CD4-positive, alpha-beta memory T cell (primary cell): Measurements from ENCODE around the gene CPNE2. TPM values are rescaled to one million over a fixed set of nuclear protein-coding genes. Genes with fewer than 3 reads are reported as not detected.

Experiments used
- CTCF ChIA-PET: fragments of 350-600 bp; sonication (Branson Sonifier 250); formaldehyde crosslinking; loops from one replicate; lab custom pipeline; 2021; ENCODE audit warnings: inconsistent platforms; ENCODE audit not compliant: partially characterized antibody; lab: Charles Lee
- POLR2A ChIA-PET: fragments of 350-600 bp; sonication (Branson Sonifier 250); formaldehyde crosslinking; loops from one replicate; lab custom pipeline; 2021; ENCODE audit not compliant: partially characterized antibody; lab: Charles Lee
- DNase-seq, 5 donors: peaks; one replicate each; pipeline versions ENCODE4 v3.0.0 to v3.0.0-alpha.2; 2020 to 2022; ENCODE audit warnings: mixed read lengths in 1 of 5
- H3K27ac ChIP-seq: one replicate; pipeline ENCODE4 v1.7.0; 2013; ENCODE audit warnings: low read depth, low read length
- H3K27me3 ChIP-seq: 2 replicates; pipeline ENCODE4 v1.7.0; 2013; ENCODE audit warnings: mild to moderate bottlenecking, low read length, moderate library complexity; ENCODE audit not compliant: insufficient read depth
- H3K36me3 ChIP-seq: 2 replicates; pipeline ENCODE4 v1.7.0; 2013; ENCODE audit warnings: mild to moderate bottlenecking, low read length, moderate library complexity; ENCODE audit not compliant: insufficient read depth
- H3K4me1 ChIP-seq: 2 replicates; pipeline ENCODE4 v1.7.0; 2013; ENCODE audit warnings: mild to moderate bottlenecking, low read length, moderate library complexity; ENCODE audit not compliant: insufficient read depth
- H3K4me3 ChIP-seq, 2 donors: one replicate each; pipeline ENCODE4 v1.7.0; 2013; ENCODE audit warnings: low read length in 2 of 2, mild to moderate bottlenecking in 1 of 2
- H3K9me3 ChIP-seq, 2 donors: one replicate each; pipeline ENCODE4 v1.7.0; 2013; ENCODE audit warnings: low read length in 2 of 2, control low read depth in 1 of 2; ENCODE audit not compliant: control insufficient read depth in 1 of 2
- H3K27ac Mint-ChIP-seq, 7 donors: one replicate each; pipeline ENCODE4 v1.8.0; 2020 to 2021; ENCODE audit warnings: mixed read lengths in 7 of 7, mild to moderate bottlenecking in 6 of 7, inconsistent platforms in 3 of 7, moderate library complexity in 3 of 7
- H3K27me3 Mint-ChIP-seq, 2 donors: one replicate each; pipeline ENCODE4 v1.8.0; 2020 to 2021; ENCODE audit warnings: mixed read lengths in 2 of 2
- H3K36me3 Mint-ChIP-seq, 2 donors: one replicate each; pipeline ENCODE4 v1.8.0; 2020 to 2021; ENCODE audit warnings: mixed read lengths in 2 of 2, inconsistent platforms in 1 of 2, mild to moderate bottlenecking in 1 of 2
- H3K4me1 Mint-ChIP-seq, 4 donors: one replicate each; pipeline ENCODE4 v1.8.0; 2020 to 2021; ENCODE audit warnings: mixed read lengths in 4 of 4, mild to moderate bottlenecking in 1 of 4
- H3K4me3 Mint-ChIP-seq, 8 donors: one replicate each; pipeline ENCODE4 v1.8.0; 2020 to 2021; ENCODE audit warnings: mixed read lengths in 8 of 8, mild to moderate bottlenecking in 7 of 8, moderate library complexity in 6 of 8, inconsistent platforms in 3 of 8
- H3K9me3 Mint-ChIP-seq, 8 donors: one replicate each; pipeline ENCODE4 v1.8.0; 2020 to 2021; ENCODE audit warnings: mixed read lengths in 8 of 8, mild to moderate bottlenecking in 5 of 8, inconsistent platforms in 3 of 8, moderate library complexity in 1 of 8
- intact Hi-C: fragments of 100-400 bp; cut with micrococcal nuclease; formaldehyde crosslinking; loops from one replicate; pipeline ENCODE4 v1.15.1; 2023
- polyA plus RNA-seq, 2 donors: library from polyadenylated mRNA; unstranded; fragments of 300-500 nt; fragmentation: Illumina TruSeq; gene quantifications; one replicate each; pipeline ENCODE4 v1.2.3, GENCODE V29; 2021
- total RNA-seq, 2 experiments: library from RNA; stranded (reverse); gene quantifications; one replicate each; pipeline ENCODE4 v1.2.3, GENCODE V29; 2021

CPNE2 gene
- total and polyA plus RNA-seq, 4 experiments from 2014 or later: 3.8 to 6.8 (median 5.4) TPM

GRCh38 chr16:57102888-57103851 is 10.8 kb downstream of the CPNE2 start:
- intact Hi-C loops: no loop called here
- Mint-ChIP-seq H3K4me1 (peaks cover 18 to 29% (median 19%) of the 10 kb centered on the region in 4 donors), H3K27me3 (no peaks in the 10 kb centered on the region), H3K9me3 (no peaks in the 10 kb centered on the region), H3K27ac (no peak overlapping the region), H3K36me3 (no peaks in the 10 kb centered on the region), H3K4me3 (no peak overlapping the region)
- H3K4me1 ChIP-seq: peaks cover 18% of the 10 kb centered on the region
- H3K9me3 ChIP-seq: no peaks in the 10 kb centered on the region
- POLR2A ChIA-PET: no interaction called here
- no peak overlapping the region for H3K4me3 ChIP-seq
- H3K27me3 ChIP-seq: no peaks in the 10 kb centered on the region
- no peak for DNase-seq
- no peak overlapping the region for H3K27ac ChIP-seq
- H3K36me3 ChIP-seq: no peaks in the 10 kb centered on the region
- CTCF ChIA-PET: interaction anchor here (0.6 to 4.4 kb wide), 3 partner anchors 10 to 42 kb away, joined by 3 to 18 read pairs (median 3); partner anchors contain the start of gene CPNE2

- H3K9me3 Mint-ChIP-seq: no peaks in the 10 kb centered on the region
- H3K27me3 Mint-ChIP-seq: no peaks in the 10 kb centered on the region
These were observed 12.3 kb downstream of the CPNE2 start for GRCh38 chr16:57104706-57105105.

DNA sequence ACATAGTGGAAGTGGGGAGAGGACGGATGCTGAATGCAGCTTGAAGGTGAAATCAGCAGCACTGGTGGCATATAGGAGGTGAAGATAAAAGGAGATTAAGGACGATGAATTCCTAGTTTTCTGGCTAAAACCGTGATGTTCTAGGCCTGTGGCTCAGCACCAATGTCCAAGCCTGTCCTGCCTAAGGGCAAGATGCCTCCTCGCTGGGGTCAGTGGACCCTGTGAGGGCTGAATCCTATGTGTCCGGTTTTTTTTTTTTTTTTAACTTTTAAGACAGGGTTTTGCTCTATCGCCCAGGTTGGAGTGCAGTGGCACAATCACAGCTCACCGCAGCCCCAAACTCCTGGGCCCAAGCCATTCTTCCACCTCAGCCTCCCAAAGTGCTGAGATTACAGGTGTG is 12.8 kb downstream of the CPNE2 start:
- Mint-ChIP-seq H3K36me3 (no peaks in the 10 kb centered on the region), H3K27me3 (no peaks in the 10 kb centered on the region), H3K27ac (peak overlapping the region in 4 of 7 donors; percentile 6 to 80 (median 74)), H3K4me1 (peaks cover 15 to 25% (median 19%) of the 10 kb centered on the region in 4 donors), H3K9me3 (no peaks in the 10 kb centered on the region), H3K4me3 (peak overlapping the region in 1 of 8 donors; percentile 11)
- Histone ChIP-seq H3K4me3 (no peak overlapping the region), H3K27ac (no peak overlapping the region), H3K36me3 (no peaks in the 10 kb centered on the region), H3K4me1 (peaks cover 18% of the 10 kb centered on the region), H3K9me3 (no peaks in the 10 kb centered on the region), H3K27me3 (no peaks in the 10 kb centered on the region)
- intact Hi-C loops: no loop called here
- ChIA-PET POLR2A (interaction anchor here (0.6 to 0.9 kb wide), 2 partner anchors 9 to 28 kb away, joined by 3 read pairs; no protein-coding TSS in a partner anchor), CTCF (no interaction called here)
- no peak for DNase-seq

More at GRCh38 chr16:57104706-57105105, 12.3 kb downstream of the CPNE2 start:
- Mint-ChIP-seq H3K36me3 (no peaks in the 10 kb centered on the region), H3K4me1 (peaks cover 18 to 29% (median 20%) of the 10 kb centered on the region in 4 donors), H3K27ac (peak overlapping the region in 6 of 7 donors; percentile 6 to 80 (median 56)), H3K4me3 (peak overlapping the region in 1 of 8 donors; percentile 23)
- POLR2A ChIA-PET: interaction anchor here (0.9 kb wide), 1 partner anchor 9 kb away, joined by 3 read pairs; no protein-coding TSS in a partner anchor
- H3K27ac ChIP-seq: no peak overlapping the region
- no peak overlapping the region for H3K4me3 ChIP-seq
- H3K27me3 ChIP-seq: no peaks in the 10 kb centered on the region
- DNase-seq: no peak
- CTCF ChIA-PET: interaction anchor here (4.4 kb wide), 1 partner anchor 12 kb away, joined by 18 read pairs; the partner anchor contains the start of gene CPNE2
- peaks cover 18% of the 10 kb centered on the region for H3K4me1 ChIP-seq
- H3K36me3 ChIP-seq: no peaks in the 10 kb centered on the region
- no peaks in the 10 kb centered on the region for H3K9me3 ChIP-seq
- intact Hi-C loops: no loop called here

- Histone ChIP-seq H3K36me3 (no peaks in the 10 kb centered on the region), H3K4me1 (peaks cover 18% of the 10 kb centered on the region), H3K9me3 (no peaks in the 10 kb centered on the region), H3K27me3 (no peaks in the 10 kb centered on the region), H3K27ac (no peak overlapping the region), H3K4me3 (no peak overlapping the region)
- ChIA-PET CTCF (interaction anchor here (1.1 to 1.4 kb wide), 2 partner anchors 13 to 23 kb away, joined by 3 to 4 read pairs; no protein-coding TSS in a partner anchor), POLR2A (no interaction called here)
- Mint-ChIP-seq H3K27me3 (no peaks in the 10 kb centered on the region), H3K4me3 (no peak overlapping the region), H3K9me3 (no peaks in the 10 kb centered on the region), H3K4me1 (peaks cover 11 to 18% (median 15%) of the 10 kb centered on the region in 4 donors), H3K27ac (peak overlapping the region in 2 of 7 donors; percentile 26 to 78), H3K36me3 (no peaks in the 10 kb centered on the region)
- intact Hi-C loops: no loop called here
- no peak for DNase-seq
These were observed 14.4 kb downstream of the CPNE2 start for GRCh38 chr16:57106767-57107166.

DNA sequence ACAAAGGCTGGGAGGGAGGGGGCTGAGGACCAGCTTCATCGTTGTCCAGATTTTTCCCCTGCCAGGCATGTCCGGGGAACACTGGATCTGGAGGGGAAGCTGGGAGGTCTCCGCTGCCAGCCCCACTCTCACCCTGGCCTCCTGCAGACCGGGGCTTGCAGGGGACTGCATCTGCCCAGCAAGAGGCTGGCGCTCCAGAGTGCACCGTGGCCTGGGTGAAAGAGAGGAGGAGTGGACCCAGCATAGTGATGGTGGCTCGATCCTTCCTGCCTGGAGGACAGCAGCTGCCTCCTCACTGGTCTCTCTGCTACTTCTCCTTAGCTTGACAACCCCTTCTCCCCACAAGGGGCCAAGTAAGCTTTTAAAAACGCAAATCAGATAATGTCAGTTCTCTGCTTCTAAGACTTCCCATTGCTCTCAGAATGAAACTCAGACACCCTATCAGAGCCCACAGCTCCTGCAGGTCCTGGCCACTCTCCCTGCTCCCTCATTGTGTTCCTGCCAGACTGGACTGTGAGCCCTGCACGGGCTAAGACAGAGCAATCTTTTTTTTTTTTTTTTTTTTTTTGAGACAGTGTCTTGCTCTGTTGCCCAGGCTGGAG is 15.0 kb downstream of the CPNE2 start:
- Histone ChIP-seq H3K9me3 (no peaks in the 10 kb centered on the region), H3K36me3 (no peaks in the 10 kb centered on the region), H3K27ac (no peak overlapping the region), H3K4me3 (no peak overlapping the region), H3K4me1 (peaks cover 18% of the 10 kb centered on the region), H3K27me3 (no peaks in the 10 kb centered on the region)
- no peaks in the 10 kb centered on the region for H3K9me3 Mint-ChIP-seq
- no peaks in the 10 kb centered on the region for H3K36me3 Mint-ChIP-seq
- ChIA-PET POLR2A (no interaction called here), CTCF (interaction anchor here (0.7 to 1.4 kb wide), 3 partner anchors 10 to 23 kb away, joined by 3 to 4 read pairs (median 3); no protein-coding TSS in a partner anchor)
- peak overlapping the region in 1 of 7 donors; percentile 46 for H3K27ac Mint-ChIP-seq
- no peak for DNase-seq
- H3K27me3 Mint-ChIP-seq: no peaks in the 10 kb centered on the region
- intact Hi-C loops: no loop called here
- H3K4me1 Mint-ChIP-seq: peaks cover 11 to 18% (median 15%) of the 10 kb centered on the region in 4 donors
- no peak overlapping the region for H3K4me3 Mint-ChIP-seq

GRCh38 chr16:57108432-57108831 is 16.0 kb downstream of the CPNE2 start:
- Mint-ChIP-seq H3K36me3 (no peaks in the 10 kb centered on the region), H3K4me1 (peaks cover 11 to 18% (median 15%) of the 10 kb centered on the region in 4 donors), H3K27ac (no peak overlapping the region), H3K27me3 (no peaks in the 10 kb centered on the region), H3K4me3 (no peak overlapping the region), H3K9me3 (no peaks in the 10 kb centered on the region)
- peaks cover 18% of the 10 kb centered on the region for H3K4me1 ChIP-seq
- no peak overlapping the region for H3K27ac ChIP-seq
- DNase-seq: no peak
- H3K36me3 ChIP-seq: no peaks in the 10 kb centered on the region
- ChIA-PET CTCF (no interaction called here), POLR2A (no interaction called here)
- no peaks in the 10 kb centered on the region for H3K27me3 ChIP-seq
- no peaks in the 10 kb centered on the region for H3K9me3 ChIP-seq
- H3K4me3 ChIP-seq: no peak overlapping the region
- intact Hi-C loops: no loop called here
